ENCODE results near the gene CUX1.
A peak's percentile ranks its signal among the peaks of the same experiment; 100 is the strongest.

The CUX1 gene

GRCh38 chr7:102232611-102233286 lies 415.3 kb downstream of the CUX1 start:
- no peak for DNase-seq

DNA sequence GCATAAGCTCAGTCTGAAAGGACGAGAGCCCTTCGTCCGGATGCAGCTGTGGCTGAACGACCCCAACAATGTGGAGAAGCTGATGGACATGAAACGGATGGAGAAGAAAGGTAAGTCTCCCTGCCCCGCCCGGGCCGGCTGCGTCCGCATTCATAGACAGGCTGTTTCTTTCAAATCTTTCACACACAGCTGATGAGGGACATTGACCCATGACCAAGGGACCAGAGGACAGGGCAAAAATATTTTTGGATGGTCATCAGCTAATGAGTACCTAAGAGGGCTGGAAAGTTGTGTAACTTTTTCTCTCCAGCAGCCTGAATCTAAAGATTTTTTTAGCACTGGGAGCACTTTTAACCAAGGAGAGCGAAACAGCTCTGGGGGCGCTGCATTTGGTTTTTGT lies 416.7 kb downstream of the CUX1 start:
- DNase-seq, result no peak

DNA sequence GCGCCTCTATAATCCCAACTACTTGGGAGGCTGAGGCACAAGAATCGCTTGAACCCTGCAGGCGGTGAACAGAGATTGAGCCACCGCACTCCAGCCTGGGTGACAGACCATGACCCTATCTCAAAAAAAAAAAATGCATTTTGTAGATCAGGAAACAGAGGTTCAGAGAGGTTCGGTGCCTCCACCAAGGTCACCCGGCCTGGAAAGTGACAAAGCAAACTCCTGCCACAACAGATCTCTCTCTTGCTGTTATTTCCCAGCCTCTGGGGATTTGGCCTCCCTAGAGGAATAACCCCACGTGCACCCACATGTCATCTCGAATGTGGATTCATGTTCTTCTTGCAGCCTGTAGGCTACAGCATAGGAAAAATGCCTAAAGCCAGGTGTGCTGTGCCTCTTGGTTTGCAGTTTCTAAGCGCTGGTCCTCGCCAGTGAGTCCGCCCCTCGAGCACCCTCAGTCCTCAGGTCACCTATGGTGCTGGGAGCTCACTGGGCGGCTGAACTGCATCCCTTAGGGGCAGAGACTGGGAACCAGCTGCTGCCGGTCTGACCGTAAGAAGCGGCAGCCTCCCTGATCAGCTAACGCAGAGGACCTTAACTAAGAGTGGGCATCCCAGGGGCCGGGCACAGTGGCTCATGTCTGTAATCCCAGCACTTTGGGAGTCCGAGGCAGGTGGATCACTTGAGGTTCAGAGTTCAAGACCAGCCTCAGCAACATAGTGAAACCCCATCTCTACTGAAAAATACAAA lies 417.6 kb downstream of the CUX1 start:
- no peak for DNase-seq

- no peak for DNase-seq
These were observed 418.7 kb downstream of the CUX1 start for GRCh38 chr7:102236102-102236501.

- peak in 4 of 6 experiments; percentile 8 to 50 (median 20) for DNase-seq
These were observed 419.3 kb downstream of the CUX1 start for GRCh38 chr7:102236592-102237287.

DNA sequence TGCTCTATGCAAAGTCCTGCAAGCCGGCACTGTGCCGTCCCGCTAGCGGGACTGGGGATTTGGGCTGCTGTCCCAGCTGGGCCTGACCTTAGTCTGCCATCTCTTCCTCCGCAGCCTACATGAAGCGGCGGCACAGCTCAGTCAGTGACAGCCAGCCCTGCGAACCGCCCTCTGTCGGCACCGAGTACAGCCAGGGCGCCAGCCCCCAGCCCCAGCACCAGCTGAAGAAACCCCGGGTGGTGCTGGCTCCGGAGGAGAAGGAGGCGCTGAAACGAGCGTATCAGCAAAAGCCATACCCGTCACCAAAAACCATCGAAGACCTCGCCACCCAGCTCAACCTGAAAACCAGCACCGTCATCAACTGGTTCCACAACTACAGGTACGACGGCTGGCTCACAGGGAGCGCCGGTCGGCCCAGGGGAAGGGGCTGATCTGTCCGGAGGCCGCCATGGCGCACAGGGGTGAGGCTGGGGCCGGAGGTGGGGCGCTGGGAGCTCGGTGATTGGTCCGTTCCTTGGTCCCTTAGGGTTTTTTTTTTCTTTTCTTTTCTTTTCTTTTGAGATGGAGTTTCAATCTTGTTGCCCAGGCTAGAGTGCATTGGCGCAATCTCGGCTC lies 421.9 kb downstream of the CUX1 start:
- DNase-seq, result no peak

DNA sequence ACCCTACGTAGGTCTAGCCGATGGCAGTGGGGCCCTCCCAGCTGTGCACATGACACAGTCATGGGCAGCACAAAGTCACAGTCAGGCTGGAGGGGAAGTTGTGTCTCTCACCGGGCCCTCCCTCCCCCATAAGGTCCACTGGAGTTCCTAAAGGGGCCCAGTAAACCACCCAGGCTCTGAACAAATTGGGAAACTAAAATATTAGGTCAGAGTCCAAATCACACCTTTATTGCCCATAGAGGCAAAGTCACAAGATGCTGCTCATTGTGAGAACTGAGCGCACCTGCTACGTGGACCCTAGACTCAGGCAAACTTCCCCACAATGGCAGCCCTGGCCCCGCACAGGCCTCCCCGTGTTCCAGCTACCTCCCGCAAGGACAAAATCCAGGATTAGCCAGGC lies 424.0 kb downstream of the CUX1 start:
- DNase-seq, result no peak

GRCh38 chr7:102244601-102245000 lies 427.2 kb downstream of the CUX1 start:
- DNase-seq, result no peak

DNA sequence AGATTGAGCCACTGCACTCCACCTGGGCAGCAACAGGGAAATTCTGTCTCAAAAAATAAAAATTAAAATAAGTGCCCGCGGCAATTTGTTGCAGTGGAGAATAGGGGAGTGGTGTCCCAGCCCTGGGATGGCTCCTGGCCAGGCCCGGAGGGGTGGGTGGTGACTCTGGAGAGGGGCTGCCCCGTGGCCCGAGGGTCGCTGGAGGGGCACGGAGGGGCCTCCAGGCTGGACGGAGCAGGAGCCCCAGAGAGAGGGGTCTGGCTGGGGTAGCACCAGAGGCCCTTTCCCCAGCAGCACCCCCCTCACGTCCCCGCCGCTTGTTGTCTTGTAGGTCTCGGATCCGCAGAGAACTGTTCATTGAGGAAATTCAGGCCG lies 430.6 kb downstream of the CUX1 start:
- no peak for DNase-seq

- DNase-seq, result no peak
These were observed 431.3 kb downstream of the CUX1 start for GRCh38 chr7:102248456-102249395.

GRCh38 chr7:102251531-102252365 lies 434.3 kb downstream of the CUX1 start:
- DNase-seq, result no peak

- no peak for DNase-seq
These were observed 435.0 kb downstream of the CUX1 start for GRCh38 chr7:102252366-102252982.

GRCh38 chr7:102253066-102253972 lies 435.9 kb downstream of the CUX1 start:
- DNase-seq, result no peak

GRCh38 chr7:102253973-102254370 lies 436.5 kb downstream of the CUX1 start:
- DNase-seq, result no peak

DNA sequence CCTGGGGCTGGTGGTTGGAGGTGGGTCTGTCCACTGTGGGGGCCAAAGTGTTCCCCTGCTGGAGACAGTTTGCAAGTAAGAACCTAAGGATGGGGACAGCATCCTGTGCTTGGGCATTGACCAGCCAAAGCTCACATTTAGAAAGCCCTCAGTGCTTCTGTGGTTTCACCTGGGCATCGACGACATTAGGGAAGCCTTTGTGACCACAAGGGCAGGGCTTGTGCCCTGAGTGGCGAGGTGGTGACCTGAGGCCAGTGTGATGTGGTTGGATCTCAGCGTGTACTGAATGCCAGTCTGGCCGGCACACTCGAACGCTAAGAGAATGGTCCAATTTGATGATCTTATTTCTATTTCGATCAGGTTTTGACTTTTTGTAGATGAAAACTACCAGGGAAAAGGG lies 437.1 kb downstream of the CUX1 start:
- DNase-seq, result no peak

GRCh38 chr7:102255501-102255900 lies 438.1 kb downstream of the CUX1 start:
- DNase-seq, result no peak

- DNase-seq, result no peak
These were observed 438.5 kb downstream of the CUX1 start for GRCh38 chr7:102255916-102256315.

GRCh38 chr7:102258073-102258748 lies 440.8 kb downstream of the CUX1 start:
- no peak for DNase-seq

DNA sequence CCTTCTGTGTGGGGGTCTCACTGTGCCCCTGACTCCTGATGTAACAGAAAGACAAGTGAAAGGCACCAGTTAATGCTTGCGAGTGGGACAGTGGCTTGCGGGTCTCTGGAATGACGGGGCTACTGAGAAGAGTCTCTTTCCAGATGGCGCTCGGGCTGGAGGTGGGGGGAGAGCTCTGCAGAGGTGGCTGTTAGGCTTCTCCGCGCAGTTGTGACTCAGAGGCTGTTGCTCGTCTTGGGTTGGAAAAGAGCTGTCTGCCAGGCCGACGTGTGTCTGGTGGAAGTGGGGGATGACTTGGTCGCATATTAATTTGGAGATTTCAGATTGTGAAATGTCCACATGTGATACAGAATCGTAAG lies 441.3 kb downstream of the CUX1 start:
- DNase-seq, result no peak
